Keratinocyte (primary cell): ENCODE data around the gene MYO1H. TPM values are rescaled to one million over a fixed set of nuclear protein-coding genes. Genes with fewer than 3 reads are reported as not detected.

Source experiments
- DNase-seq: peaks from one replicate; pipeline ENCODE4 v3.0.0-alpha.2; 2011; ENCODE audit warnings: low read depth, missing footprints, low spot score
- FAIRE-seq: peaks from 2 replicates; lab custom pipeline; 2011; peaks lifted over from hg19 to GRCh38; lab: Jason Lieb, UNC
- H2AFZ ChIP-seq: 2 replicates; pipeline ENCODE4 v1.6.0; 2012; ENCODE audit warnings: low read length, control low read depth, inconsistent platforms; ENCODE audit not compliant: control insufficient read depth
- H3K27ac ChIP-seq: 2 replicates; pipeline ENCODE4 v1.5.1; 2011; ENCODE audit warnings: low read length; ENCODE audit not compliant: control insufficient read depth, insufficient read depth
- H3K27me3 ChIP-seq: 3 replicates; pipeline ENCODE4 v1.6.0; 2011; ENCODE audit warnings: low read length; ENCODE audit not compliant: control insufficient read depth, insufficient read depth; ENCODE audit errors: extremely low read depth
- H3K36me3 ChIP-seq, 2 experiments: 2 replicates in 1 of 2; 3 replicates in 1 of 2; pipeline ENCODE4 v1.5.1; 2011; ENCODE audit warnings: low read length in 2 of 2, mild to moderate bottlenecking in 1 of 2; ENCODE audit not compliant: control insufficient read depth in 2 of 2, insufficient read depth in 2 of 2; ENCODE audit errors: extremely low read depth in 1 of 2
- H3K4me1 ChIP-seq: 3 replicates; pipeline ENCODE4 v1.5.1; 2011; ENCODE audit warnings: low read length; ENCODE audit not compliant: control insufficient read depth, insufficient read depth; ENCODE audit errors: extremely low read depth
- H3K4me2 ChIP-seq: 3 replicates; pipeline ENCODE4 v1.6.0; 2011; ENCODE audit warnings: low read depth, low read length; ENCODE audit not compliant: control insufficient read depth, insufficient read depth; ENCODE audit errors: extremely low read depth
- H3K4me3 ChIP-seq, 3 experiments: fragments of 200-600 bp in 1 of 3; sonication (generic) in 1 of 3; 2 replicates in 2 of 3; 3 replicates in 1 of 3; pipeline ENCODE4 v1.5.1; 2011 to 2016; ENCODE audit warnings: low read length in 3 of 3, mild to moderate bottlenecking in 3 of 3, control low read depth in 2 of 3, inconsistent platforms in 1 of 3, low read depth in 1 of 3, mixed read lengths in 1 of 3, mixed run types in 1 of 3, moderate library complexity in 1 of 3; ENCODE audit not compliant: control insufficient read depth in 2 of 3, insufficient read depth in 2 of 3; ENCODE audit errors: extremely low read depth in 1 of 3
- H3K79me2 ChIP-seq: 2 replicates; pipeline ENCODE4 v1.6.0; 2012; ENCODE audit warnings: low read length; ENCODE audit not compliant: control insufficient read depth, insufficient read depth
- H3K9ac ChIP-seq: 3 replicates; pipeline ENCODE4 v1.6.0; 2011; ENCODE audit warnings: low read length; ENCODE audit not compliant: control insufficient read depth, insufficient read depth; ENCODE audit errors: extremely low read depth
- H3K9me1 ChIP-seq: 3 replicates; pipeline ENCODE4 v1.6.0; 2011; ENCODE audit warnings: low read length; ENCODE audit not compliant: control insufficient read depth, insufficient read depth; ENCODE audit errors: extremely low read depth
- H3K9me3 ChIP-seq: 2 replicates; pipeline ENCODE4 v1.5.1; 2012; ENCODE audit warnings: low read depth, low read length; ENCODE audit not compliant: control insufficient read depth
- H4K20me1 ChIP-seq: 3 replicates; pipeline ENCODE4 v1.6.0; 2011; ENCODE audit warnings: low read length; ENCODE audit not compliant: control insufficient read depth, insufficient read depth; ENCODE audit errors: extremely low read depth
- EZH2 ChIP-seq: IDR thresholded peaks from one replicate; pipeline ENCODE4 v1.6.1; 2012; ENCODE audit warnings: inconsistent platforms, mild to moderate bottlenecking, low read length, moderate library complexity
- dilution Hi-C: fragments of 300-500 bp; cut with MboI; formaldehyde crosslinking; loops from one replicate; pipeline ENCODE4 v1.7.0; 2020; ENCODE audit warnings: low sequenced_read_pairs; ENCODE audit not compliant: extremely low pct_ligation_motif_present
- polyA plus RNA-seq, 5 experiments: library from polyadenylated mRNA; depleted of rRNA in 3 of 5; stranded (reverse) in 3 of 5; stranded (forward) in 1 of 5; unstranded in 1 of 5; fragments of >200 nt; gene quantifications; 1 replicate in 1 of 5; 2 replicates in 3 of 5; 3 replicates in 1 of 5; pipeline versions ENCODE4 v1.2.1 to v1.2.3, GENCODE V29; 2011 to 2012; ENCODE audit warnings: missing spikeins in 2 of 5, low read depth in 1 of 5, low replicate concordance in 1 of 5
- TF ChIP-seq, protein P1 (sequence below), 3 experiments: IDR thresholded peaks in 1 of 3; conservative IDR thresholded peaks in 1 of 3; optimal IDR thresholded peaks in 1 of 3; 2 replicates in 2 of 3; 3 replicates in 1 of 3; pipeline versions ENCODE3 to v1.5.1; 2011; ENCODE audit warnings: low read length in 3 of 3, mild to moderate bottlenecking in 3 of 3, moderate library complexity in 2 of 3, control low read depth in 1 of 3, inconsistent platforms in 1 of 3; ENCODE audit not compliant: insufficient read depth in 2 of 3; ENCODE audit errors: extremely low read depth in 1 of 3

Gene MYO1H
- polyA plus RNA-seq, 1 donor (not counting 4 experiments of a cell fraction or from before 2014, with no cell fraction given): not detected

DNA sequence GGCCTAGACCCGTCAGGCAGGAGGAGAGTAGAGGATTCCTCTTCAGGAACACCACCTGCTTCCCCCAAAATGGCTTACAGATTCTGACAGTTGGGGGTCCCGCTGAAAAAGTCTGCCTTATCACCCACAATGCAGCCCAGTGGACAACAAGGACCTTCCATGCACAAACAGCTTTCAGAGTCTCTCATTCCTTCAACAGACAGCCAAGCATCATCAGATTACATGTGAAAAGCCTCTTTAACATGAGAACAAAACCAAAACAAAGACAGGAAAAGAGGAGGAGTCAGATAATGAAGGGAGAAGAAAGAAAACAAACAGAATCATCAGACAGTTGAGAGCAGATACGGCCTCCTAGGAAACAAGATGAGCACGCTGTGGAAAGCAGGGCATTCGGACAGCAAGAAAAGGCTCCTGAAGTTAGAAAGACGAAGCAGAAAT, 111.1 kb downstream of the MYO1H start:
- Histone ChIP-seq H3K4me2 (no peak overlapping the region), H3K4me1 (peaks cover 30% of the 10 kb centered on the region), H3K9me1 (peaks cover 9% of the 10 kb centered on the region), H4K20me1 (peaks cover 18% of the 10 kb centered on the region), H2AFZ (no peak overlapping the region), H3K9ac (no peak overlapping the region), H3K27ac (no peak overlapping the region), H3K79me2 (peaks cover 59% of the 10 kb centered on the region), H3K36me3 (peaks cover 47 to 53% of the 10 kb centered on the region in 2 experiments), H3K27me3 (no peaks in the 10 kb centered on the region), H3K4me3 (no peak overlapping the region), H3K9me3 (no peaks in the 10 kb centered on the region)
- DNase-seq (no peak), FAIRE-seq (no peak)
- TF ChIP-seq, protein P1, sequence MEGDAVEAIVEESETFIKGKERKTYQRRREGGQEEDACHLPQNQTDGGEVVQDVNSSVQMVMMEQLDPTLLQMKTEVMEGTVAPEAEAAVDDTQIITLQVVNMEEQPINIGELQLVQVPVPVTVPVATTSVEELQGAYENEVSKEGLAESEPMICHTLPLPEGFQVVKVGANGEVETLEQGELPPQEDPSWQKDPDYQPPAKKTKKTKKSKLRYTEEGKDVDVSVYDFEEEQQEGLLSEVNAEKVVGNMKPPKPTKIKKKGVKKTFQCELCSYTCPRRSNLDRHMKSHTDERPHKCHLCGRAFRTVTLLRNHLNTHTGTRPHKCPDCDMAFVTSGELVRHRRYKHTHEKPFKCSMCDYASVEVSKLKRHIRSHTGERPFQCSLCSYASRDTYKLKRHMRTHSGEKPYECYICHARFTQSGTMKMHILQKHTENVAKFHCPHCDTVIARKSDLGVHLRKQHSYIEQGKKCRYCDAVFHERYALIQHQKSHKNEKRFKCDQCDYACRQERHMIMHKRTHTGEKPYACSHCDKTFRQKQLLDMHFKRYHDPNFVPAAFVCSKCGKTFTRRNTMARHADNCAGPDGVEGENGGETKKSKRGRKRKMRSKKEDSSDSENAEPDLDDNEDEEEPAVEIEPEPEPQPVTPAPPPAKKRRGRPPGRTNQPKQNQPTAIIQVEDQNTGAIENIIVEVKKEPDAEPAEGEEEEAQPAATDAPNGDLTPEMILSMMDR (optimal IDR thresholded peaks at IDR 0.05 in 1 of 3, IDR thresholded peaks at IDR 0.05 in 1 of 3, conservative IDR thresholded peaks at IDR 0.05 in 1 of 3; ENCODE audit: extremely low read depth in 1 of 3, insufficient read depth in 2 of 3, low read length in 3 of 3): no peak
- no peak for TF ChIP-seq EZH2
- dilution Hi-C loops: no loop called here

DNA sequence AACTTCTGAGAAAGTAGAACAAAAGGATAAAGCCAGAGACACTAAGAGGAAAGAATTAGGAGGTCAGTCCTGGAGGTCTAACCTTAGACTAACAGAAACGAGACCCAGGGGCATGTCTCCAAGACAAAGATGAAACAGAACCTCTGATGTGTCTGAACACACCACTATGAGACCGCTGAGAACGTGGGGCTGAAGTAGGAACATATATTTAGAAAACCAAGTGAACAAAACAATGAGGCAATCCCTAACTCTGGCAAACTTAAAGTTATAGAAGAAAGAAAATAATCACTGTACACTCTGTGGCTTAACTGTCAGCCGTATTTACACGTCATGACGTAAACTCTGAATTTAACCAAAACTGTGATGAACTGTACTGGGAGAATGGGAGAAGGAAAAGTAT, 111.5 kb downstream of the MYO1H start:
- Histone ChIP-seq H4K20me1 (peaks cover 18% of the 10 kb centered on the region), H3K9ac (no peak overlapping the region), H3K36me3 (peaks cover 44 to 50% of the 10 kb centered on the region in 2 experiments), H3K79me2 (peaks cover 64% of the 10 kb centered on the region), H3K4me3 (no peak overlapping the region), H2AFZ (no peak overlapping the region), H3K27me3 (no peaks in the 10 kb centered on the region), H3K27ac (no peak overlapping the region), H3K4me1 (peaks cover 35% of the 10 kb centered on the region), H3K9me1 (peaks cover 9% of the 10 kb centered on the region), H3K9me3 (no peaks in the 10 kb centered on the region), H3K4me2 (no peak overlapping the region)
- dilution Hi-C loops: no loop called here
- DNase-seq (no peak), FAIRE-seq (no peak)
- no peak for TF ChIP-seq EZH2
- TF ChIP-seq, protein P1 (optimal IDR thresholded peaks at IDR 0.05 in 1 of 3, IDR thresholded peaks at IDR 0.05 in 1 of 3, conservative IDR thresholded peaks at IDR 0.05 in 1 of 3; ENCODE audit: extremely low read depth in 1 of 3, insufficient read depth in 2 of 3, low read length in 3 of 3): no peak
